Transverse colon (tissue), 4 donors: Measurements from ENCODE around the gene OR4D1. TPM values are rescaled to one million over a fixed set of nuclear protein-coding genes. Genes with fewer than 3 reads are reported as not detected.

Source experiments
- DNase-seq: peaks from one replicate; pipeline ENCODE4 v3.0.0-alpha.2; 2019
- H3K27ac ChIP-seq, 4 donors: fragments of 200-600 bp; sonication (generic); 2 replicates each; pipeline ENCODE4 v1.5.1; 2016 to 2018; ENCODE audit warnings: inconsistent platforms in 4 of 4
- H3K27me3 ChIP-seq: fragments of 200-600 bp; sonication (generic); 2 replicates; pipeline ENCODE4 v1.5.1; 2017; ENCODE audit warnings: inconsistent platforms
- H3K36me3 ChIP-seq, 4 donors: fragments of 200-600 bp; sonication (generic); 2 replicates each; pipeline ENCODE4 v1.5.1; 2017 to 2019; ENCODE audit warnings: inconsistent platforms in 4 of 4
- H3K4me1 ChIP-seq, 4 donors: fragments of 200-600 bp; sonication (generic); 2 replicates each; pipeline ENCODE4 v1.5.1; 2017 to 2020; ENCODE audit warnings: inconsistent platforms in 4 of 4
- H3K4me3 ChIP-seq, 4 donors: fragments of 200-600 bp; sonication (generic); 1 replicate in 1 of 4; 2 replicates in 3 of 4; pipeline versions ENCODE4 v1.5.1 to v1.6.1; 2017 to 2019; ENCODE audit warnings: inconsistent platforms in 4 of 4
- H3K9me3 ChIP-seq, 2 donors: fragments of 200-600 bp; sonication (generic); 2 replicates each; pipeline ENCODE4 v1.5.1; 2017 to 2019; ENCODE audit warnings: inconsistent platforms in 2 of 2
- CTCF ChIP-seq, 5 experiments: fragments of 200-600 bp in 3 of 5; fragments of 450-650 bp in 2 of 5; sonication (generic) in 3 of 5; IDR thresholded peaks; 1 replicate in 2 of 5; 2 replicates in 3 of 5; pipeline ENCODE4 v1.5.1; 2016 to 2017; ENCODE audit warnings: antibody characterized with exemption in 5 of 5, inconsistent platforms in 3 of 5, mild to moderate bottlenecking in 2 of 5, moderate library complexity in 1 of 5
- EP300 ChIP-seq: sonication (generic); formaldehyde crosslinking; IDR thresholded peaks from one replicate; pipeline ENCODE4 v1.6.1; 2017; ENCODE audit warnings: antibody characterized with exemption, low read depth
- POLR2A ChIP-seq: fragments of 450-650 bp; IDR thresholded peaks from one replicate; pipeline ENCODE4 v1.6.1; 2016; ENCODE audit warnings: antibody characterized with exemption, mild to moderate bottlenecking, moderate library complexity
- POLR2AphosphoS5 ChIP-seq, 3 donors: sonication (generic); formaldehyde crosslinking; IDR thresholded peaks; one replicate each; pipeline ENCODE4 v1.6.1; 2016; ENCODE audit warnings: antibody characterized with exemption in 3 of 3
- WGBS, 2 donors: methylation state at CpG; one replicate each; pipeline ENCODE4 v1.1.5; 2018; ENCODE audit warnings: low coverage in 1 of 2; 5-methylcytosine and 5-hydroxymethylcytosine counted together
- in situ Hi-C, 4 donors: fragments of 200-750 bp; cut with MboI; loops; one replicate each; pipeline versions ENCODE4 v1.15.0 to v1.15.1; 2017; ENCODE audit warnings: low sequenced_read_pairs in 3 of 4, low pct_ligation_motif_present in 1 of 4, low pct_unique_long_range_greater_than_20kb in 1 of 4
- intact Hi-C: fragments of 100-400 bp; cut with DNase I; formaldehyde crosslinking; loops from one replicate; pipeline ENCODE4 v1.15.1; 2023; ENCODE audit warnings: low total_unique reads
- total RNA-seq, 4 donors: library from RNA; depleted of rRNA; stranded (reverse); fragments of >200 nt; gene quantifications; one replicate each; pipeline ENCODE4 v1.1.0, GENCODE V29; 2016

OR4D1 gene
- total RNA-seq, 4 donors from 2014 or later = not detected

- H3K4me3 ChIP-seq = no peak overlapping the region
- H3K9me3 ChIP-seq = no peaks in the 10 kb centered on the region
- H3K36me3 ChIP-seq = no peaks in the 10 kb centered on the region
- in situ Hi-C loops = no loop called here
- 67 to 77% methylated on average over 3 of the region's 3 CpGs for WGBS, 2 donors
- TF ChIP-seq POLR2A (no peak), EP300 (no peak), CTCF (IDR thresholded peaks at IDR 0.05) (no peak), POLR2AphosphoS5 (IDR thresholded peaks at IDR 0.05) (no peak)
- intact Hi-C loops = no loop called here
- H3K4me1 ChIP-seq = peaks cover 3 to 10% (median 7%) of the 10 kb centered on the region in 4 donors
- H3K27me3 ChIP-seq = peaks cover 55% of the 10 kb centered on the region
- no peak for DNase-seq
- H3K27ac ChIP-seq = no peak overlapping the region
These were observed 13.4 kb downstream of the OR4D1 start for GRCh38 chr17:58161566-58161965.

DNA sequence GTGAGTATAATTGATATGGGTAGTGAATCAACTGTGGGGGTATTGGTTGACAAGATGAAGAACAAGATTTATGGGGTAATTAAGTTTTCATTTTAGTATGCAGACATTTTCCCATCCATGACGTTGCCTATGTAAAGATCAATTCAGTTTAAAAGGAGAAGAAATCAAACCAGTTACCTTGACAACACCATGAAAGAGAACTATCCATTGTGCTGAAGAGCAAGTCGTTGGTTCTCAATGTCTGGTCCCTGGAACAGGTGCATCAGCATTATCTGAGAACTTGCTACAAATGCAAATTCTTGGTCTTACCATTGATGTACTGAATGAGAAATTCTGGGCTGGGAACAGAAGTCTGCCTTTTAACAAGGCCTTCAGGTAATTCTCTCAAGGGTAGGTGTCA lies 17.8 kb downstream of the OR4D1 start:
- 0 to 7% methylated on average over 2 of the region's 2 CpGs for whole genome bisulfite sequencing, 2 donors
- DNase-seq = no peak
- in situ Hi-C loops = no loop called here

GRCh38 chr17:58166682-58167081 lies 18.5 kb downstream of the OR4D1 start, which contains the start of gene OR4D2:
TSS of gene OR4D2 (plus strand) at chr17:58166982. CDS start at chr17:58169656, 2,674 bp downstream.
- H3K4me1 ChIP-seq = no peaks in the 10 kb centered on the region
- no peak within 1 kb of the TSS for H3K4me3 ChIP-seq
- WGBS, 2 donors = 57 to 66% methylated on average over 4 to 6 of the region's 6 CpGs
- no peak within 1 kb of the TSS for H3K27ac ChIP-seq
- no peaks in the 10 kb centered on the region for H3K9me3 ChIP-seq
- no peak for DNase-seq
- H3K27me3 ChIP-seq = peaks cover 20% of the 10 kb centered on the region
- in situ Hi-C loops = no loop called here
- intact Hi-C loops = no loop called here
- TF ChIP-seq POLR2A (no peak), EP300 (no peak), CTCF (IDR thresholded peaks at IDR 0.05) (no peak), POLR2AphosphoS5 (IDR thresholded peaks at IDR 0.05) (no peak)
- no peaks in the 10 kb centered on the region for H3K36me3 ChIP-seq

More for the DNA sequence above, 17.8 kb downstream of the OR4D1 start:
- TF ChIP-seq CTCF (IDR thresholded peaks at IDR 0.05) (no peak), POLR2AphosphoS5 (IDR thresholded peaks at IDR 0.05) (no peak), POLR2A (no peak), EP300 (no peak)
- no peaks in the 10 kb centered on the region for H3K4me1 ChIP-seq
- intact Hi-C loops = no loop called here
- no peak overlapping the region for H3K27ac ChIP-seq
- no peaks in the 10 kb centered on the region for H3K9me3 ChIP-seq
- no peak overlapping the region for H3K4me3 ChIP-seq
- peaks cover 25% of the 10 kb centered on the region for H3K27me3 ChIP-seq
- H3K36me3 ChIP-seq = no peaks in the 10 kb centered on the region

DNA sequence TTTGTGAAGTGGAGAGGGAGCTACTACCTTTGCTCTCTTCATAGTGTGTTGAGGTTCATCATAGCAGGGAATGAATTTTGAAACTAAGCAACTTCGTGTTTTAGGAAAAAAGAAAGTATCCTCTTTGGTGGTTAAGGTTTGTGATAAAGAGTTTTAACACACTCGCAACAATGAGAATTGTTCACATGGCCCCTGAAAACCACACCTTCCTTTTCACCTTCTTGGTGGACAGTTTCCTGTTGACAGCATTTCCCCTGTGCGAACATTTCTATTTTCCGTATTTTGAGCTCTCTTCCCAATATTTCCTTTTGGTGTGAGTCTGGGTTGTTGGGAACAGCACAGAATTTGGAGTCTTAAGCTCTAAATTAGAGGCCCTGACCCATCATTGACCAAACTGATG lies 22.4 kb downstream of the OR4D1 start:
- Histone ChIP-seq H3K27me3 (peaks cover 13% of the 10 kb centered on the region), H3K9me3 (no peaks in the 10 kb centered on the region), H3K36me3 (no peaks in the 10 kb centered on the region), H3K4me1 (no peaks in the 10 kb centered on the region), H3K27ac (no peak overlapping the region), H3K4me3 (no peak overlapping the region)
- intact Hi-C loops (no loop called here), in situ Hi-C loops (no loop called here)
- DNase-seq = no peak
- TF ChIP-seq POLR2A (no peak), CTCF (IDR thresholded peaks at IDR 0.05) (no peak), POLR2AphosphoS5 (IDR thresholded peaks at IDR 0.05) (no peak), EP300 (no peak)
- WGBS, 2 donors = 55 to 81% methylated on average over 2 to 4 of the region's 4 CpGs
